Measurements from ENCODE around the gene SCCPDH. TPM values are rescaled to one million over a fixed set of nuclear protein-coding genes. Genes with fewer than 3 reads are reported as not detected.
A peak's percentile ranks its signal among the peaks of the same experiment; 100 is the strongest.
"Not testable (repeated sequence)": the region's sequence is repeated elsewhere in the genome, so short reads cannot be mapped to it uniquely, and the experiment has no call there.

SCCPDH gene
- total RNA-seq, 3 donors from 2014 or later: 11.3 to 30.8 (median 23.7) TPM

DNA sequence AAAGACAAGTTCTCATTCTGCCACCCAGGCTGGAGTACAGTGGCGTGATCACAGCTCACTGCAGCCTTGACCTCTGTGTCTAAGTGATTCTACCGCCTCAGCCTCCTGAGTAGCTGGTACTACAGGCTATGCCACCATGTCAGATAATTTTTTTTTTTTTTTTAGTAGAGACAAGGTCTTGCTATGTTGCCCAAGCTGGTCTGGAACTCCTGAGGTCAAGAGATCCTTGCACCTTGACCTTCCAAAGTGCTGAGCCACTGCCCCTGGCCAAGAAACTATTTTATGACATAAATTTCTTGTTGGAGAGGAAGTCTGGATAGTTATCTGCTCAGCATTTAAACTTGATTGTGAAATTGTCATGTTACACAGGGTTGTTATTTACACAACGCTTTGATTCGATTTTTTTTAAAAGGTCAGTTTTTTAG, 2.1 kb downstream of the SCCPDH start:
- TF ChIP-seq, protein P1, sequence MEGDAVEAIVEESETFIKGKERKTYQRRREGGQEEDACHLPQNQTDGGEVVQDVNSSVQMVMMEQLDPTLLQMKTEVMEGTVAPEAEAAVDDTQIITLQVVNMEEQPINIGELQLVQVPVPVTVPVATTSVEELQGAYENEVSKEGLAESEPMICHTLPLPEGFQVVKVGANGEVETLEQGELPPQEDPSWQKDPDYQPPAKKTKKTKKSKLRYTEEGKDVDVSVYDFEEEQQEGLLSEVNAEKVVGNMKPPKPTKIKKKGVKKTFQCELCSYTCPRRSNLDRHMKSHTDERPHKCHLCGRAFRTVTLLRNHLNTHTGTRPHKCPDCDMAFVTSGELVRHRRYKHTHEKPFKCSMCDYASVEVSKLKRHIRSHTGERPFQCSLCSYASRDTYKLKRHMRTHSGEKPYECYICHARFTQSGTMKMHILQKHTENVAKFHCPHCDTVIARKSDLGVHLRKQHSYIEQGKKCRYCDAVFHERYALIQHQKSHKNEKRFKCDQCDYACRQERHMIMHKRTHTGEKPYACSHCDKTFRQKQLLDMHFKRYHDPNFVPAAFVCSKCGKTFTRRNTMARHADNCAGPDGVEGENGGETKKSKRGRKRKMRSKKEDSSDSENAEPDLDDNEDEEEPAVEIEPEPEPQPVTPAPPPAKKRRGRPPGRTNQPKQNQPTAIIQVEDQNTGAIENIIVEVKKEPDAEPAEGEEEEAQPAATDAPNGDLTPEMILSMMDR (IDR thresholded peaks at IDR 0.05): no peak
- no peak for TF ChIP-seq POLR2AphosphoS5 (IDR thresholded peaks at IDR 0.05)
- no peak for TF ChIP-seq POLR2A (IDR thresholded peaks at IDR 0.05)
- Histone ChIP-seq H3K27me3 (no peaks in the 10 kb centered on the region), H3K9me3 (peaks cover 0 to 4% of the 10 kb centered on the region in 2 donors), H3K4me1 (no peaks in the 10 kb centered on the region), H3K4me3 (no peak overlapping the region), H3K36me3 (no peaks in the 10 kb centered on the region), H3K27ac (no peak overlapping the region)
- intact Hi-C loops (cut with DNase I; ENCODE audit: low total_unique reads): loop anchor here (10.0 kb wide), 1 partner anchor 91 kb away; no protein-coding TSS in a partner anchor
- no peak for DNase-seq (ENCODE audit: low spot score in 2 of 2)

DNA sequence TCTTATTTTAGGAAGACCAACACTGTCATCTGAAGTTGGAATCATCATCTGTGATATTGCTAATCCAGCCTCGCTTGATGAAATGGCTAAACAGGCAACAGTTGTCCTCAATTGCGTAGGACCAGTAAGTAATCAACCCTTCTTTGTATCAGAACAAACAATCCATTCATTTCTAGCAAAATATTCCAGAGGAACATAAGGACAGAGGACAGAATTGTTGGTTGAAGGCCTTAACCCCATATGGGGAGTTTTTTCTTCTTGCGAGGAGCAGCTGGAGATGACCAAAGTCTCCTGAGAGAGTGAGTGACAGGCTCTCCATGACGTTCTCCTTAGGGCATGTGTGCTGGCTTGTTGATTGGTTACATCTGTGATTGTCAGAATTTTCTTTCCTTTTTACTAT, 2.7 kb downstream of the SCCPDH start:
- Histone ChIP-seq H3K27ac (peak overlapping the region in 1 of 2 donors; percentile 22), H3K9me3 (peaks cover 0 to 4% of the 10 kb centered on the region in 2 donors)

DNA sequence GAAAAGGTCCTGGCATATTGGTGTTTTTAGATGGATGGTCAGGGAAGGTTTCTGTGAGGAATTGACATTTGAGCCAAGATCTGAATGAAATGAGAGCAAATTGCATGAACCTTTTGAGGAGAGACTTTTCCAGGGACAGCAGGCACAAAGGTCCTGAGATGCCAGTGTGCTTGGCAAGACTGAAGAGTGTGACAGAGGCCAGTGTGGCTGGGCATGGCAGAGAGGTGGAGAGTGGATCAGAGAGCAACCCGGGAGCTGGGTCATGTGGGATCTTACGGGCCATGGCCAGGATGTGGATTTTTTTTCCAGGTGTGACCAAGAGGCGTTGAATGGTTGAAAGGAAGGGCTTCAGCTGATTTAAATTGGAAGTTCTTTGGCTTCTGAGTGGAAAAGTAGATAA, 3.4 kb downstream of the SCCPDH start:
- Histone ChIP-seq H3K27me3 (no peaks in the 10 kb centered on the region), H3K36me3 (no peaks in the 10 kb centered on the region), H3K4me3 (no peak overlapping the region), H3K27ac (no peak overlapping the region), H3K9me3 (peaks cover 0 to 4% of the 10 kb centered on the region in 2 donors), H3K4me1 (no peaks in the 10 kb centered on the region)
- TF ChIP-seq, protein P1 (IDR thresholded peaks at IDR 0.05): no peak
- TF ChIP-seq POLR2A (IDR thresholded peaks at IDR 0.05) (no peak), POLR2AphosphoS5 (IDR thresholded peaks at IDR 0.05) (no peak)
- DNase-seq (ENCODE audit: low spot score in 2 of 2): no peak
- intact Hi-C loops (cut with DNase I; ENCODE audit: low total_unique reads): loop anchor here (10.0 kb wide), 1 partner anchor 93 kb away; no protein-coding TSS in a partner anchor

More for the DNA sequence above, 2.7 kb downstream of the SCCPDH start:
- H3K4me1 ChIP-seq: no peaks in the 10 kb centered on the region
- TF ChIP-seq POLR2AphosphoS5 (IDR thresholded peaks at IDR 0.05) (no peak), POLR2A (IDR thresholded peaks at IDR 0.05) (no peak)
- TF ChIP-seq, protein P1 (IDR thresholded peaks at IDR 0.05): no peak
- DNase-seq (ENCODE audit: low spot score in 2 of 2): no peak
- intact Hi-C loops (cut with DNase I; ENCODE audit: low total_unique reads): loop anchor here (10.0 kb wide), 1 partner anchor 92 kb away; no protein-coding TSS in a partner anchor
- no peak overlapping the region for H3K4me3 ChIP-seq
- H3K27me3 ChIP-seq: no peaks in the 10 kb centered on the region
- no peaks in the 10 kb centered on the region for H3K36me3 ChIP-seq

DNA sequence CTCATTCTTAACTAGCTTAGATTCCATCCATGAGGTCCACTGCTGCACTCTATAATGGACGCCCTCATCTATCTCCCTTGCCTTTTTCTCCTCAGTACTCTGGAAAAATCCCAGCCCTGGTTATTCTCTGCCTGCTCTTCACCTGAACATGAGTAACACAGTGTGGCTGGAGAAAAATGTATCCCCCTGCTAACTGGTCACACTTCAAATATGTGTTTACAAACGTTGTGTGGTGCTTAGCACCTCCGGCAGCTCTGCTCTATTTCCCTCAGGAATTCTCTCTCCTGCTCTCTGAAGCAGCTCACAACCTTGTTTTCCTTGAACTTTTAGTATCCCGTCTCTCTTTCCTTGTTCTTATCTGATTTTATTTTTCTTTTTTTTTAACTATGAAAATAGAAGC, 4.1 kb downstream of the SCCPDH start:
- no peak overlapping the region for H3K4me3 ChIP-seq
- TF ChIP-seq POLR2A (IDR thresholded peaks at IDR 0.05) (no peak), POLR2AphosphoS5 (IDR thresholded peaks at IDR 0.05) (no peak)
- TF ChIP-seq, protein P1 (IDR thresholded peaks at IDR 0.05): no peak
- no peaks in the 10 kb centered on the region for H3K36me3 ChIP-seq
- H3K9me3 ChIP-seq: peaks cover 0 to 4% of the 10 kb centered on the region in 2 donors
- intact Hi-C loops (cut with DNase I; ENCODE audit: low total_unique reads): loop anchor here (10.0 kb wide), 1 partner anchor 94 kb away; no protein-coding TSS in a partner anchor
- no peak overlapping the region for H3K27ac ChIP-seq
- DNase-seq (ENCODE audit: low spot score in 2 of 2): no peak
- no peaks in the 10 kb centered on the region for H3K27me3 ChIP-seq
- H3K4me1 ChIP-seq: no peaks in the 10 kb centered on the region

DNA sequence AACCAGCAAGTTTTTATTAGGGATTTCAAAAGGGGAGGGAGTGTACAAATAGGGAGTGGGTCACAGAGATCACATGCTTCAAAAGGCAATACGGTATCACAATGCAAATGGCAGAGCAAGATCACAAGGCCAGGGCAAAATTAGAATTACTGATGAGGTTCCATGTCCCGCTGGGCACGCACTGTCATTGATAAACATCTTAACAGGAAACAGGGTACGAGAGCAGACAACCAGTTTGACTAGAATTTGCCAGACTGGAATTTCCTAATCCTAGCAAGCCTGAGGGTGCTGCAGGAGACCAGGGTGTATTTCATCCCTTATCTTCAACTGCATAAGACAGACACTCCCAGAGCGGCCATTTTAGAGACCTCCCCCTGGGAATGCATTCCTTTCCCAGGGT, 4.8 kb downstream of the SCCPDH start:
- DNase-seq (ENCODE audit: low spot score in 2 of 2); H3K4me1 ChIP-seq; H3K27ac ChIP-seq; H3K9me3 ChIP-seq; H3K4me3 ChIP-seq; H3K36me3 ChIP-seq; H3K27me3 ChIP-seq: not testable (repeated sequence)
- intact Hi-C loops (cut with DNase I; ENCODE audit: low total_unique reads): loop anchor here (10.0 kb wide), 1 partner anchor 94 kb away; no protein-coding TSS in a partner anchor
